GM12892 (cell line): ENCODE data around the gene DYNLT2.

ENCODE experiments used
- POLR2A ChIP-seq: IDR thresholded peaks from 2 replicates; pipeline ENCODE4 v1.6.1; 2011; ENCODE audit warnings: low read depth, low read length, control low read depth
- POLR2AphosphoS5 ChIP-seq: IDR thresholded peaks from 2 replicates; pipeline ENCODE4 v1.6.1; 2011; ENCODE audit warnings: low read depth, low read length, control low read depth

GRCh38 chr6:169779896-169780295 is 28.5 kb upstream of the DYNLT2 start:
- TF ChIP-seq POLR2A (no peak), POLR2AphosphoS5 (no peak)
